CD4-positive, alpha-beta T cell treated with Interleukin-10 for 1 hour (primary cell): ENCODE measurements around the gene NDUFV3.
"Not testable (repeated sequence)": the region's sequence is repeated elsewhere in the genome, so short reads cannot be mapped to it uniquely, and the experiment has no call there.

Source experiments
- DNase-seq: peaks from one replicate; pipeline ENCODE4 v3.0.0-alpha.2; 2020

The NDUFV3 gene

DNA sequence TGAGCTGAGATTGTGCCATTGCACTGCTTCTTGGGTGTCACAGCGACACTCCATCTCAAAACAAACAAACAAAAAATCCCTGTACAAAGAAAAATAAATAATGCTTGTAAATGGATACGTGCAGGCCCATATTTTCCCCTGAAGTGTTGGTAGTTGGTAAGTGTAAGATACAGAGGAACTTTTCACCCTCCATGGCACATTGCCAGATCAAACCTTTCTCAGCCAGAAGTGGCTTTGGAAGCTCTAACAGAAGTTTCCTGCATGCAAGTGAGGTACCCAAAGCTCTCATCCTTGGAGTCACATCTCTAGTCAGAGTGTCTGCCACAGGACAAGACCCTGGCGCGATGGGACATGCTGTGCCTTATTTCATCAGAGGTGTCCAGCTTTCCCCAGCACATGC, 7.3 kb downstream of the NDUFV3 start:
- DNase-seq, result no peak

GRCh38 chr21:42903817-42904216, 10.7 kb downstream of the NDUFV3 start:
- DNase-seq, result no peak

- no peak for DNase-seq
These were observed 12.1 kb downstream of the NDUFV3 start for GRCh38 chr21:42905195-42905594.

- DNase-seq, result no peak
These were observed 13.1 kb downstream of the NDUFV3 start for GRCh38 chr21:42906233-42906632.

- DNase-seq, result not testable (repeated sequence)
These were observed 15.4 kb downstream of the NDUFV3 start for GRCh38 chr21:42908484-42908883.

DNA sequence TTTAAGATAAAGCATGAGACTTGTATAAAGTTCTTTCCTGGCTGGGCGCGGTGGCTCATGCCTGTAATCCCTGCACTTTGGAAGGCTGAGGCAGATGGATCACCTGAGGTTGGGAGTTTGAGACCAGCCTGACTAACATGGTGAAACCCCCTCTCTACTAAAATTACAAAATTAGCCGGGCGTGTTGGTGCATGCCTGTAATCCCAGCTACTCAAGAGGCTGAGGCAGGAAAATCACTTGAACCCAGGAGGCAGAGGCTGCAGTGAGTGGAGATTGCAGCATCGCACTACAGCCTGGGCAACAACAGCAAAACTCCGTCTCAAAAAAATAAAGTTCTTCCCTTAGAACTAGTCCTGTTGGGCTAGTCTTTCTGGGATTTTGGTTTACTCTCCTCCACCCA, 18.8 kb downstream of the NDUFV3 start:
- not testable (repeated sequence) for DNase-seq

- no peak for DNase-seq
These were observed 20.4 kb downstream of the NDUFV3 start for GRCh38 chr21:42913476-42913875.

- DNase-seq, result no peak
These were observed 25.2 kb downstream of the NDUFV3 start for GRCh38 chr21:42918291-42918690.

DNA sequence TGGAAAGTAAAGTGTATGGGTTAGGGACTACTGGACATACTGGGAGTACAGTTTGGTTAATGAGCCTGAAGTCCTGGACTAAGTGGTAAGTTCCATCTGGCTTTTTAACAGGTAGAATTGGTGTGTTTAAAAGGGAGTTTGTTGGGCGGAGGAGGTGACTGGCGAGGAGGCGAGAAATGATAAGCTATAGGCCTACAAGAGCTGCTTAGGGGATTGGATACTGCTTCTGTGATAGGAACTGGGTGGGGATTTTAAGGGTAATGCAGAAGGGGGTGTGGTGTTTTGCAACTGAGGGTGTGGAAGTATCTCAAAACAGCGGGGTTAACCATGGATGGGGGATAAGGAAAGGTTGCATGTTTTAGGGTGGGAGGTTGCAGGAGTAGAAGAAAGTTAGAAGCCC, 28.8 kb downstream of the NDUFV3 start:
- no peak for DNase-seq

GRCh38 chr21:42922918-42923317, 29.8 kb downstream of the NDUFV3 start:
- DNase-seq, result no peak

GRCh38 chr21:42923553-42924432, 30.7 kb downstream of the NDUFV3 start:
- DNase-seq, result peak; percentile 80

- DNase-seq, result no peak
These were observed 31.3 kb downstream of the NDUFV3 start for GRCh38 chr21:42924433-42924751.

- DNase-seq, result no peak
These were observed 32.2 kb downstream of the NDUFV3 start, which contains the start of gene ERVH48-1 for GRCh38 chr21:42925114-42925926. ERVH48-1 (minus strand) TSS chr21:42925630; CDS start chr21:42919006, 6,624 bp downstream.

DNA sequence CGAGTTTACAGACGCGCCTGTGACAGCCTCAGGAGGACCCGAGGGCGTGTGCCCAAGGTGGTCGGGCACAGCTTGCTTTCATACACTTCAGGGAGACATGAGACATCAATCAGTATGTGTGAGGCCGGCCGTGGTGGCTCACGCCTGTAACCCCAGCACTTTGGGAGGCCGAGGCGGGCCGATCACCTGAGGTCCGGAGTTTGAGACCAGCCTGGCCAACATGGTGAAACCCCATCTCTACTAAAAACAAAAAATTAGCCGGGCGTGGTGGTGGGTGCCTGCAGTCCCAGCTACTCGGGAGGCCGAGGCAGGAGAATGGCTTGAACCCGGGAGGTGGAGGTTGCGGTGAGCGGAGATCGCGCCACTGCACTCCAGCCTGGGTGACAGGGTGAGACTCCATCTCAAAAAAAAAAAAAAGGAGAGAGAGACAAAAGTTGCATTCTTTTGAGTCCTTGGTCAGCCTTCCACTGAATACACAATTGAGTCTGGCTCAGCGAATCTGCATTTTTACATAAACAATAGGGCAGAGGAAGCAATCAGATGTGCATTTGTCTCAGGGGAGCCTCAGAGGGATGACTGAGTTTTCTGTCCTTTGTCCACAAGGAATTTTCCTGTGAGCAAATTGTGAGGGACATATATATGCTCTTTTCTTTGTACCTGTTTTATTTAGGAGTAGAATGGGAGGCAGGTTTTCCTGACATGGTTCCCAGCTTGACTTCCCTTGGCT, 34.5 kb downstream of the NDUFV3 start:
- DNase-seq, result not testable (repeated sequence)

- no peak for DNase-seq
These were observed 36.9 kb downstream of the NDUFV3 start for GRCh38 chr21:42929969-42930368.

- DNase-seq, result no peak
These were observed 38.6 kb downstream of the NDUFV3 start for GRCh38 chr21:42931560-42932235.

DNA sequence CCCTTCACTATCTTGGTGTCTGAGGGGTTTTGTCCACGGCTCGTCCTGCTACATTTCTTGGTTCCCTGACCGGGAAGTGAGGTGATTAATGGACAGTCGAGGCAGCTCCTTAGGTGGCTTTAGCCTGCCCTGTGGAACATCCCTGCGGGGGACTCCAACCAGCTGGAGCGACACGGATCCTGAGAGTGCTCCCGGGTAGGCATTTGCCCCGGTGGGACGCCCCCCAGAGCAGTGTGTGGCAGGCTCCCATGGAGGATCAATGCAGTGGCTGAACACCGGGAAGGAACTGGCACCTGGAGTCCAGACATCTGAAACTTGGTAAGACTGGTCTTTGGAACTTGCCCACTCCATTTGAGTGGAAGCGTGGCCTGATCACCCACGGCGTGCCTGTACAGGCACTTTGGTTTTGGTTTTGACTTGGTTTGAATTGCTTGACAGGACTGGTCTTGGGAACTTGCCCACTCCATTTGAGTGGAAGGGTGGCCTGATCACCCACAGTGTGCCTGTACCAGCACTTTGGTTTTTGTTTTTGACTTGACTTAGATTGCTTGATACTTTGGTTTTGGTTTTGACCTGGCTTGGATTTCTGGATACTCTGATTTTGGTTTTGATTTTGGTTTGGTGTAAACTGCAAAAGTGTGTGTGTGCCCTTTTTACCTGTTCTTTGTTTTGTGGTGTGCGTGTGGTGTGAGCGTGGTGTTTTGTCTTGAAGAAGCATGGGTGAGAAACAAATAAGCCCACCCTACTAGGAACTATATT, 39.4 kb downstream of the NDUFV3 start:
- not testable (repeated sequence) for DNase-seq

- not testable (repeated sequence) for DNase-seq
These were observed 40.2 kb downstream of the NDUFV3 start for GRCh38 chr21:42933137-42933970.

- DNase-seq, result not testable (repeated sequence)
These were observed 40.9 kb downstream of the NDUFV3 start for GRCh38 chr21:42933973-42934372.

- DNase-seq, result not testable (repeated sequence)
These were observed 43.3 kb downstream of the NDUFV3 start for GRCh38 chr21:42936360-42936759.
